H9 (cell line): ENCODE results near the gene SLC12A3. TPM values are rescaled to one million over a fixed set of nuclear protein-coding genes. Genes with fewer than 3 reads are reported as not detected.

Source experiments
- DNase-seq: peaks from one replicate; pipeline ENCODE4 v3.0.0-alpha.2; 2017
- H2AFZ ChIP-seq: one replicate; pipeline ENCODE4 v1.6.1; 2013; ENCODE audit warnings: mild to moderate bottlenecking, low read length, control low read depth, moderate library complexity
- H2AK5ac ChIP-seq: 2 replicates; pipeline ENCODE4 v1.6.1; 2013; ENCODE audit warnings: low read length, control low read depth, mixed read lengths; ENCODE audit not compliant: insufficient read length
- H2BK120ac ChIP-seq: one replicate; pipeline ENCODE4 v1.6.1; 2013; ENCODE audit warnings: low read depth, mild to moderate bottlenecking, low read length, control low read depth, inconsistent platforms; ENCODE audit not compliant: poor library complexity, severe bottlenecking
- H2BK12ac ChIP-seq: 2 replicates; pipeline ENCODE4 v1.6.1; 2013; ENCODE audit warnings: low read length, control low read depth, mixed read lengths, low read depth; ENCODE audit not compliant: insufficient read length
- H2BK15ac ChIP-seq: 2 replicates; pipeline ENCODE4 v1.6.1; 2013; ENCODE audit warnings: low read depth, low read length, control low read depth
- H2BK20ac ChIP-seq: one replicate; pipeline ENCODE4 v1.6.1; 2013; ENCODE audit warnings: low read depth, mild to moderate bottlenecking, low read length, control low read depth, inconsistent platforms; ENCODE audit not compliant: poor library complexity, severe bottlenecking
- H2BK5ac ChIP-seq: 2 replicates; pipeline ENCODE4 v1.6.1; 2013; ENCODE audit warnings: low read length, control low read depth, mixed read lengths; ENCODE audit not compliant: insufficient read length
- H3K14ac ChIP-seq: 2 replicates; pipeline ENCODE4 v1.6.1; 2013; ENCODE audit warnings: low read length, control low read depth; ENCODE audit not compliant: insufficient read depth
- H3K18ac ChIP-seq: 2 replicates; pipeline ENCODE4 v1.6.1; 2013; ENCODE audit warnings: low read depth, mild to moderate bottlenecking, mixed read lengths, low read length, control low read depth; ENCODE audit not compliant: insufficient read length
- H3K23ac ChIP-seq: 2 replicates; pipeline ENCODE4 v1.6.1; 2013; ENCODE audit warnings: low read length, control low read depth, mixed read lengths, low read depth; ENCODE audit not compliant: insufficient read length
- H3K23me2 ChIP-seq: 2 replicates; pipeline ENCODE4 v1.6.1; 2013; ENCODE audit warnings: low read depth, mild to moderate bottlenecking, mixed read lengths, low read length, control low read depth; ENCODE audit not compliant: insufficient read length, poor library complexity, severe bottlenecking
- H3K27ac ChIP-seq: 2 replicates; pipeline ENCODE4 v1.5.1; 2013; ENCODE audit warnings: low read length, control low read depth, mixed read lengths, low read depth; ENCODE audit not compliant: insufficient read length
- H3K27me3 ChIP-seq: 2 replicates; pipeline ENCODE4 v1.6.1; 2013; ENCODE audit warnings: low read length, control low read depth, inconsistent platforms; ENCODE audit not compliant: insufficient read depth
- H3K4ac ChIP-seq: 2 replicates; pipeline ENCODE4 v1.6.1; 2013; ENCODE audit warnings: low read depth, mild to moderate bottlenecking, control low read depth, inconsistent platforms, low read length, moderate library complexity
- H3K4me1 ChIP-seq: 2 replicates; pipeline ENCODE4 v1.6.1; 2013; ENCODE audit warnings: low read length, control low read depth, inconsistent platforms; ENCODE audit not compliant: insufficient read depth
- H3K4me2 ChIP-seq: 2 replicates; pipeline ENCODE4 v1.6.1; 2013; ENCODE audit warnings: low read length, control low read depth, mixed read lengths; ENCODE audit not compliant: insufficient read length, insufficient read depth
- H3K56ac ChIP-seq: 2 replicates; pipeline ENCODE4 v1.6.1; 2013; ENCODE audit warnings: low read depth, mild to moderate bottlenecking, mixed read lengths, low read length, control low read depth; ENCODE audit not compliant: insufficient read length
- H3K79me1 ChIP-seq: 2 replicates; pipeline ENCODE4 v1.6.1; 2013; ENCODE audit warnings: low read depth, mild to moderate bottlenecking, moderate library complexity, low read length, control low read depth, inconsistent platforms; ENCODE audit not compliant: insufficient read depth, poor library complexity, severe bottlenecking
- H3K79me2 ChIP-seq: 2 replicates; pipeline ENCODE4 v1.6.1; 2013; ENCODE audit warnings: low read length, control low read depth, inconsistent platforms; ENCODE audit not compliant: insufficient read depth
- H3K9ac ChIP-seq: 2 replicates; pipeline ENCODE4 v1.6.1; 2013; ENCODE audit warnings: low read length, control low read depth, mixed read lengths; ENCODE audit not compliant: insufficient read length; ENCODE audit errors: extremely low read depth
- H3K9me3 ChIP-seq: one replicate; pipeline ENCODE4 v1.6.1; 2013; ENCODE audit warnings: low read depth, low read length, inconsistent platforms; ENCODE audit not compliant: control insufficient read depth
- H3T11ph ChIP-seq: one replicate; pipeline ENCODE4 v1.6.1; 2013; ENCODE audit warnings: mild to moderate bottlenecking, low read length, control low read depth, inconsistent platforms
- H4K20me1 ChIP-seq: one replicate; pipeline ENCODE4 v1.6.1; 2013; ENCODE audit not compliant: control insufficient read depth, insufficient read length, insufficient read depth
- H4K5ac ChIP-seq: 2 replicates; pipeline ENCODE4 v1.6.1; 2013; ENCODE audit warnings: low read depth, mild to moderate bottlenecking, mixed read lengths, low read length, control low read depth; ENCODE audit not compliant: insufficient read length
- H4K8ac ChIP-seq: replicated peaks from 2 replicates; pipeline ENCODE4 v1.6.1; 2013; ENCODE audit warnings: low read length, control low read depth, mixed read lengths, low read depth; ENCODE audit not compliant: insufficient read length
- H4K91ac ChIP-seq: 2 replicates; pipeline ENCODE4 v1.6.1; 2013; ENCODE audit warnings: low read depth, mild to moderate bottlenecking, moderate library complexity, mixed read lengths, low read length, control low read depth; ENCODE audit not compliant: insufficient read length
- H3K27ac Mint-ChIP-seq, 3 experiments: 2 replicates in 2 of 3; 3 replicates in 1 of 3; pipeline ENCODE4 v1.8.0; 2020 to 2021; ENCODE audit warnings: mixed read lengths in 3 of 3, mild to moderate bottlenecking in 1 of 3, moderate library complexity in 1 of 3
- H3K27me3 Mint-ChIP-seq: 2 replicates; pipeline ENCODE4 v1.8.0; 2021; ENCODE audit warnings: low read depth, mild to moderate bottlenecking, moderate library complexity, mixed read lengths
- H3K36me3 Mint-ChIP-seq, 3 experiments: 2 replicates in 2 of 3; 3 replicates in 1 of 3; pipeline ENCODE4 v1.8.0; 2020 to 2021; ENCODE audit warnings: low read depth in 3 of 3, mixed read lengths in 3 of 3; ENCODE audit not compliant: insufficient read depth in 1 of 3
- H3K4me1 Mint-ChIP-seq, 2 experiments: 2 replicates each; pipeline ENCODE4 v1.8.0; 2020; ENCODE audit warnings: mixed read lengths in 2 of 2
- H3K4me3 Mint-ChIP-seq, 2 experiments: 2 replicates in 1 of 2; 3 replicates in 1 of 2; pipeline ENCODE4 v1.8.0; 2020 to 2021; ENCODE audit warnings: mild to moderate bottlenecking in 2 of 2, mixed read lengths in 2 of 2, moderate library complexity in 1 of 2
- H3K9me3 Mint-ChIP-seq, 2 experiments: 2 replicates in 1 of 2; 3 replicates in 1 of 2; pipeline ENCODE4 v1.8.0; 2020; ENCODE audit warnings: mild to moderate bottlenecking in 2 of 2, mixed read lengths in 2 of 2, moderate library complexity in 1 of 2
- WGBS: extraction: QIAGEN DNeasy Blood & Tissue Kit; methylation state at CpG from one replicate; pipeline ENCODE4 v1.1.7; 2013; ENCODE audit warnings: missing lambda C conversion rate, low lambda C conversion rate, mixed read lengths; ENCODE audit not compliant: insufficient read length; ENCODE audit errors: extremely low coverage; 5-methylcytosine and 5-hydroxymethylcytosine counted together
- total RNA-seq: library from RNA; stranded (reverse); gene quantifications from 2 replicates; pipeline ENCODE4 v1.2.1, GENCODE V29; 2021
- TF ChIP-seq, protein P1 (sequence below): fragments of 200-600 bp; sonication (generic); conservative IDR thresholded peaks from 3 replicates; pipeline ENCODE4 v1.8.0; 2021; ENCODE audit warnings: antibody characterized with exemption, mild to moderate bottlenecking

SLC12A3 gene
- total RNA-seq, 1 experiment from 2014 or later = not detected

DNA sequence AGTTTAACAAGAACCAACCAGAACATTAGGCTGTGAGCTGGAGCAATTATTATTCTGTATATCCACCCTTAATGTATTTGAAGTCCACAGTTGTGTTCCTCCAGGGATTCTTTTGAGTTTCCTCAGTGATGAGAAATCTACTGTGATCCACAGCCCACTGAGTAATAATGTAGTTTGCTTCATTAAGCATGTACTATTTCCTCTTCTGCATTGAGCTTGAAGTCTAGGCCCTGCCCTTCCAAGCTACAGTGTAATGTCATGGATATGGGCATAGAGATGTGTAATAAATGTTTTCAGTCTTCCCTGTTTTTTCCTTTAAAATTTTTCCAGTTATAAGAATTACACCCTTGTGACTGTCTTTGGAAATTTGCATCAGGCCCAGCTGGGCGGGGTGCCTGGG, 36.4 kb upstream of the SLC12A3 start:
- Histone ChIP-seq H3K9me3 (no peaks in the 10 kb centered on the region), H3K4me2 (no peak overlapping the region), H3K18ac (no peak overlapping the region), H3T11ph (no peak overlapping the region), H4K8ac (no peak overlapping the region), H3K79me2 (no peaks in the 10 kb centered on the region; the same call in 1 of the 2 replicates), H3K79me1 (no peaks in the 10 kb centered on the region), H2BK120ac (no peak overlapping the region), H3K4ac (no peak overlapping the region), H3K9ac (no peak overlapping the region), H2BK5ac (no peak overlapping the region), H3K14ac (no peak overlapping the region), H2AK5ac (no peak overlapping the region), H3K27me3 (no peaks in the 10 kb centered on the region), H2BK15ac (no peak overlapping the region), H2BK20ac (no peak overlapping the region), H3K23ac (no peak overlapping the region), H2AFZ (no peak overlapping the region), H3K56ac (no peak overlapping the region), H4K91ac (no peak overlapping the region), H3K27ac (no peak overlapping the region), H3K23me2 (no peaks in the 10 kb centered on the region), H4K5ac (no peak overlapping the region), H3K4me1 (no peaks in the 10 kb centered on the region), H2BK12ac (no peak overlapping the region), H4K20me1 (no peaks in the 10 kb centered on the region)
- TF ChIP-seq, protein P1, sequence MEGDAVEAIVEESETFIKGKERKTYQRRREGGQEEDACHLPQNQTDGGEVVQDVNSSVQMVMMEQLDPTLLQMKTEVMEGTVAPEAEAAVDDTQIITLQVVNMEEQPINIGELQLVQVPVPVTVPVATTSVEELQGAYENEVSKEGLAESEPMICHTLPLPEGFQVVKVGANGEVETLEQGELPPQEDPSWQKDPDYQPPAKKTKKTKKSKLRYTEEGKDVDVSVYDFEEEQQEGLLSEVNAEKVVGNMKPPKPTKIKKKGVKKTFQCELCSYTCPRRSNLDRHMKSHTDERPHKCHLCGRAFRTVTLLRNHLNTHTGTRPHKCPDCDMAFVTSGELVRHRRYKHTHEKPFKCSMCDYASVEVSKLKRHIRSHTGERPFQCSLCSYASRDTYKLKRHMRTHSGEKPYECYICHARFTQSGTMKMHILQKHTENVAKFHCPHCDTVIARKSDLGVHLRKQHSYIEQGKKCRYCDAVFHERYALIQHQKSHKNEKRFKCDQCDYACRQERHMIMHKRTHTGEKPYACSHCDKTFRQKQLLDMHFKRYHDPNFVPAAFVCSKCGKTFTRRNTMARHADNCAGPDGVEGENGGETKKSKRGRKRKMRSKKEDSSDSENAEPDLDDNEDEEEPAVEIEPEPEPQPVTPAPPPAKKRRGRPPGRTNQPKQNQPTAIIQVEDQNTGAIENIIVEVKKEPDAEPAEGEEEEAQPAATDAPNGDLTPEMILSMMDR = no peak
- no peak for DNase-seq
- peaks cover 16 to 67% (median 37%) of the 10 kb centered on the region in 3 experiments; a peak in 6 of 7 replicates for H3K36me3 Mint-ChIP-seq
- no peak overlapping the region for H3K4me3 Mint-ChIP-seq
- no peak overlapping the region for H3K27ac Mint-ChIP-seq
- H3K4me1 Mint-ChIP-seq = peaks cover 8% of the 10 kb centered on the region in 2 experiments
- no peaks in the 10 kb centered on the region for H3K27me3 Mint-ChIP-seq
- WGBS = no CpG with 5 or more reads among the region's 1 CpG
- no peaks in the 10 kb centered on the region for H3K9me3 Mint-ChIP-seq
